Mesenchymal stem cell (in vitro differentiated cells and primary cell): ENCODE results near the gene TTLL12.
A peak's percentile ranks its signal among the peaks of the same experiment; 100 is the strongest.

ENCODE experiments used
- DNase-seq: peaks from one replicate; pipeline ENCODE4 v3.0.0-alpha.2; 2013
- H2AFZ ChIP-seq: one replicate; pipeline ENCODE4 v1.6.1; 2013; ENCODE audit warnings: low read depth, mild to moderate bottlenecking, control low read depth, inconsistent platforms, low read length, moderate library complexity
- H2AK5ac ChIP-seq: 2 replicates; pipeline ENCODE4 v1.6.1; 2013; ENCODE audit warnings: low read length, moderate library complexity, mild to moderate bottlenecking, inconsistent platforms; ENCODE audit not compliant: severe bottlenecking
- H2BK120ac ChIP-seq: one replicate; pipeline ENCODE4 v1.6.1; 2013; ENCODE audit warnings: low read depth, mild to moderate bottlenecking, inconsistent platforms, low read length, moderate library complexity
- H2BK12ac ChIP-seq, 2 experiments: one replicate each; pipeline ENCODE4 v1.6.1; 2013; ENCODE audit warnings: inconsistent platforms in 2 of 2, low read length in 2 of 2, mild to moderate bottlenecking in 2 of 2, moderate library complexity in 2 of 2, control low read depth in 1 of 2
- H2BK15ac ChIP-seq: one replicate; pipeline ENCODE4 v1.6.1; 2013; ENCODE audit warnings: mild to moderate bottlenecking, low read depth, inconsistent platforms; ENCODE audit not compliant: poor library complexity, severe bottlenecking
- H2BK5ac ChIP-seq: 2 replicates; pipeline ENCODE4 v1.6.1; 2013; ENCODE audit warnings: low read depth, mild to moderate bottlenecking, low read length, control low read depth, inconsistent platforms; ENCODE audit not compliant: poor library complexity, severe bottlenecking
- H3K14ac ChIP-seq, 2 experiments: one replicate each; pipeline ENCODE4 v1.6.1; 2013; ENCODE audit warnings: inconsistent platforms in 2 of 2, low read length in 2 of 2, control low read depth in 1 of 2, mild to moderate bottlenecking in 1 of 2, moderate library complexity in 1 of 2
- H3K18ac ChIP-seq, 2 experiments: one replicate each; pipeline ENCODE4 v1.6.1; 2013; ENCODE audit warnings: inconsistent platforms in 2 of 2, low read length in 2 of 2, control low read depth in 1 of 2, low read depth in 1 of 2, mild to moderate bottlenecking in 1 of 2
- H3K23ac ChIP-seq, 2 experiments: one replicate each; pipeline ENCODE4 v1.6.1; 2013; ENCODE audit warnings: inconsistent platforms in 2 of 2, low read length in 2 of 2, mild to moderate bottlenecking in 2 of 2, moderate library complexity in 2 of 2, control low read depth in 1 of 2
- H3K27ac ChIP-seq: 2 replicates; pipeline ENCODE4 v1.5.1; 2013; ENCODE audit warnings: mild to moderate bottlenecking, moderate library complexity, low read length, control low read depth, inconsistent platforms; ENCODE audit not compliant: poor library complexity, severe bottlenecking
- H3K27me3 ChIP-seq, 2 experiments: 2 replicates each; pipeline versions ENCODE4 v1.6.1 to v1.7.0; 2013; ENCODE audit warnings: low read length in 2 of 2, mild to moderate bottlenecking in 2 of 2, moderate library complexity in 2 of 2, control low read depth in 1 of 2, inconsistent platforms in 1 of 2; ENCODE audit not compliant: control insufficient read depth in 1 of 2, insufficient read depth in 1 of 2
- H3K36me3 ChIP-seq, 2 experiments: 2 replicates each; pipeline versions ENCODE4 v1.6.1 to v1.7.0; 2013; ENCODE audit warnings: low read length in 2 of 2, control low read depth in 1 of 2, inconsistent platforms in 1 of 2, low read depth in 1 of 2, mild to moderate bottlenecking in 1 of 2; ENCODE audit not compliant: insufficient read depth in 2 of 2, control insufficient read depth in 1 of 2
- H3K4ac ChIP-seq, 2 experiments: one replicate each; pipeline ENCODE4 v1.6.1; 2013; ENCODE audit warnings: inconsistent platforms in 2 of 2, low read length in 2 of 2, mild to moderate bottlenecking in 2 of 2, moderate library complexity in 2 of 2, control low read depth in 1 of 2, low read depth in 1 of 2
- H3K4me1 ChIP-seq: 2 replicates; pipeline ENCODE4 v1.6.1; 2013; ENCODE audit warnings: low read depth, low read length, control low read depth; ENCODE audit not compliant: control insufficient read depth, insufficient read depth
- H3K4me2 ChIP-seq: 2 replicates; pipeline ENCODE4 v1.6.1; 2013; ENCODE audit warnings: low read length, mild to moderate bottlenecking, inconsistent platforms; ENCODE audit not compliant: poor library complexity, severe bottlenecking
- H3K4me3 ChIP-seq, 2 experiments: 2 replicates each; pipeline versions ENCODE4 v1.5.1 to v1.7.0; 2013; ENCODE audit warnings: low read length in 2 of 2, mild to moderate bottlenecking in 2 of 2, control low read depth in 1 of 2, low read depth in 1 of 2; ENCODE audit not compliant: insufficient read depth in 1 of 2
- H3K79me1 ChIP-seq: replicated peaks from 2 replicates; pipeline ENCODE4 v1.6.1; 2013; ENCODE audit warnings: mild to moderate bottlenecking, control low read depth, low read length, inconsistent platforms; ENCODE audit not compliant: poor library complexity, severe bottlenecking
- H3K9ac ChIP-seq: 2 replicates; pipeline ENCODE4 v1.7.0; 2013; ENCODE audit warnings: mild to moderate bottlenecking, low read length, moderate library complexity
- H3K9me3 ChIP-seq: 2 replicates; pipeline ENCODE4 v1.7.0; 2013; ENCODE audit warnings: mild to moderate bottlenecking, low read length; ENCODE audit not compliant: control insufficient read depth
- H4K8ac ChIP-seq: one replicate; pipeline ENCODE4 v1.6.1; 2013; ENCODE audit warnings: inconsistent platforms, mild to moderate bottlenecking, low read length, moderate library complexity
- H4K91ac ChIP-seq: one replicate; pipeline ENCODE4 v1.6.1; 2013; ENCODE audit warnings: mild to moderate bottlenecking, low read length, inconsistent platforms
- WGBS: methylation state at CpG from one replicate; pipeline ENCODE4 v1.1.7; 2013; ENCODE audit warnings: mixed read lengths; 5-methylcytosine and 5-hydroxymethylcytosine counted together

Gene TTLL12

GRCh38 chr22:43226377-43227238 lies 39.7 kb upstream of the TTLL12 start:
- Histone ChIP-seq H3K4me2 (no peak overlapping the region), H2AK5ac (no peak overlapping the region), H3K4ac (no peak overlapping the region), H3K27me3 (peaks cover 28 to 82% of the 10 kb centered on the region in 2 experiments), H2AFZ (no peak overlapping the region), H3K4me3 (no peak overlapping the region), H4K91ac (no peak overlapping the region), H3K9ac (no peak overlapping the region), H3K9me3 (no peaks in the 10 kb centered on the region), H2BK15ac (no peak overlapping the region), H4K8ac (no peak overlapping the region), H3K36me3 (no peaks in the 10 kb centered on the region), H3K27ac (no peak overlapping the region), H3K18ac (peak overlapping the region in 1 of 2 experiments; percentile 35), H2BK120ac (no peak overlapping the region), H2BK5ac (no peak overlapping the region), H3K4me1 (peaks cover 17% of the 10 kb centered on the region), H3K79me1 (no peaks in the 10 kb centered on the region), H3K23ac (no peak overlapping the region), H2BK12ac (no peak overlapping the region), H3K14ac (peak overlapping the region in 1 of 2 experiments; percentile 64)
- DNase-seq, result peak; percentile 56
- WGBS, result 22% methylated on average over 16 of the region's 19 CpGs

- no peak overlapping the region for H3K9ac ChIP-seq
- no peak overlapping the region for H2BK120ac ChIP-seq
Observed at GRCh38 chr22:43225609-43226008, 38.7 kb upstream of the TTLL12 start.

GRCh38 chr22:43222987-43223386 lies 36.1 kb upstream of the TTLL12 start:
- WGBS, result 87% methylated on average over 12 of the region's 13 CpGs
- Histone ChIP-seq H3K18ac (no peak overlapping the region), H2BK15ac (no peak overlapping the region), H2BK120ac (no peak overlapping the region), H3K4ac (no peak overlapping the region), H3K4me3 (no peak overlapping the region), H3K14ac (no peak overlapping the region), H2BK5ac (no peak overlapping the region), H4K91ac (no peak overlapping the region), H2AFZ (no peak overlapping the region), H3K23ac (no peak overlapping the region), H2AK5ac (no peak overlapping the region), H3K27me3 (peaks cover 25 to 73% of the 10 kb centered on the region in 2 experiments), H3K9me3 (no peaks in the 10 kb centered on the region), H2BK12ac (no peak overlapping the region), H3K27ac (no peak overlapping the region), H3K36me3 (no peaks in the 10 kb centered on the region), H3K4me1 (peaks cover 12% of the 10 kb centered on the region), H4K8ac (no peak overlapping the region), H3K79me1 (no peaks in the 10 kb centered on the region), H3K9ac (no peak overlapping the region), H3K4me2 (no peak overlapping the region)
- DNase-seq, result no peak

More at GRCh38 chr22:43225609-43226008, 38.7 kb upstream of the TTLL12 start:
- Histone ChIP-seq H3K4ac (no peak overlapping the region), H3K36me3 (no peaks in the 10 kb centered on the region), H3K4me1 (peaks cover 12% of the 10 kb centered on the region), H3K27me3 (peaks cover 27 to 79% of the 10 kb centered on the region in 2 experiments), H4K8ac (no peak overlapping the region), H3K9me3 (no peaks in the 10 kb centered on the region), H2AFZ (no peak overlapping the region), H3K14ac (no peak overlapping the region), H3K4me2 (no peak overlapping the region), H4K91ac (no peak overlapping the region), H3K18ac (no peak overlapping the region), H2AK5ac (no peak overlapping the region), H2BK5ac (no peak overlapping the region), H3K4me3 (no peak overlapping the region), H3K79me1 (no peaks in the 10 kb centered on the region), H3K23ac (peak overlapping the region in 1 of 2 experiments; percentile 83), H3K27ac (no peak overlapping the region), H2BK12ac (no peak overlapping the region), H2BK15ac (no peak overlapping the region)
- peak; percentile 6 for DNase-seq
- WGBS, result 89% methylated on average over 8 of the region's 8 CpGs

- Histone ChIP-seq H3K4me3 (no peak overlapping the region), H3K14ac (peak overlapping the region in 1 of 2 experiments; percentile 38), H2BK15ac (no peak overlapping the region), H2BK120ac (no peak overlapping the region), H3K4me2 (no peak overlapping the region), H4K91ac (no peak overlapping the region), H3K27ac (no peak overlapping the region), H3K79me1 (no peaks in the 10 kb centered on the region), H3K9me3 (no peaks in the 10 kb centered on the region), H4K8ac (no peak overlapping the region), H3K4me1 (peaks cover 8% of the 10 kb centered on the region), H2BK12ac (no peak overlapping the region), H3K4ac (no peak overlapping the region), H3K23ac (no peak overlapping the region), H2BK5ac (no peak overlapping the region), H2AK5ac (no peak overlapping the region), H3K36me3 (no peaks in the 10 kb centered on the region), H3K18ac (no peak overlapping the region), H3K27me3 (peaks cover 19 to 72% of the 10 kb centered on the region in 2 experiments), H3K9ac (no peak overlapping the region), H2AFZ (no peak overlapping the region)
- 76% methylated on average over 13 of the region's 13 CpGs for WGBS
- DNase-seq, result no peak
Observed at GRCh38 chr22:43222262-43222661, 35.3 kb upstream of the TTLL12 start.
